Measurements from ENCODE around the gene GRIK2.
"Not testable (repeated sequence)": the region's sequence is repeated elsewhere in the genome, so short reads cannot be mapped to it uniquely, and the experiment has no call there.

GRIK2 gene

DNA sequence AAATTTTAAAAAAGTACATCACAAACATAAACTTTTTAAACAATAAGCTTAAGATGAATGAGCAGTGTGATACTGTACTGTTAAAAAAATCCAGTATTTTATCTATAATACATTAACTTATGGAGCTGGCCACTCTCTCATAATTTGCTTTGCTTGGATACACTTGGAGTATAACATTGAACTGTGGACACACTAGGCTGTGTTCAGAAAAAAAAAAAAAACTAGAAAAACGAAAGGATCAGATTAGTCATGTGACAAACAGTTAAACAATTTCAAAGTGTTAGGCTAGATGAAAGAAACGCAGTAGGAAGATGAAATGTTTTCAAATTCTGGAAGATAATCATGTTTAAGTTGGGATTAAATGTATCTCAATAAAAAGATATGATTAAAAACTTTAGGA is 220.0 kb downstream of the GRIK2 start:
- Histone ChIP-seq H3K27me3 (ENCODE audit: control insufficient read depth, insufficient read depth, low read length) (no peaks in the 10 kb centered on the region), H3K4me1 (ENCODE audit: control insufficient read depth, insufficient read depth, low read length) (peaks cover 32% of the 10 kb centered on the region), H3K9ac (ENCODE audit: low read depth, low read length) (no peak overlapping the region), H3K36me3 (ENCODE audit: control insufficient read depth, insufficient read depth, low read length) (no peaks in the 10 kb centered on the region), H3K4me3 (ENCODE audit: low read depth, low read length) (no peak overlapping the region), H3K9me3 (ENCODE audit: control insufficient read depth, insufficient read depth, low read length) (no peaks in the 10 kb centered on the region), H3K27ac (ENCODE audit: low read depth, low read length) (peak overlapping the region; percentile 99)

- no peaks in the 10 kb centered on the region for H3K9me3 ChIP-seq (ENCODE audit: control insufficient read depth, insufficient read depth, low read length)
- 0 out of 2 replicates have a peak overlapping the region, but pooled peaks have one; percentile 32 for H3K4me3 ChIP-seq (ENCODE audit: low read depth, low read length)
- peaks cover 32% of the 10 kb centered on the region for H3K4me1 ChIP-seq (ENCODE audit: control insufficient read depth, insufficient read depth, low read length)
- H3K36me3 ChIP-seq (ENCODE audit: control insufficient read depth, insufficient read depth, low read length): no peaks in the 10 kb centered on the region
- H3K27ac ChIP-seq (ENCODE audit: low read depth, low read length): peak overlapping the region; percentile 99
- H3K9ac ChIP-seq (ENCODE audit: low read depth, low read length): peak overlapping the region; percentile 42; the same call in 1 of the 2 replicates
- no peaks in the 10 kb centered on the region for H3K27me3 ChIP-seq (ENCODE audit: control insufficient read depth, insufficient read depth, low read length)
Measured at GRCh38 chr6:101614774-101615173, 221.3 kb downstream of the GRIK2 start.

- no peaks in the 10 kb centered on the region for H3K27me3 ChIP-seq (ENCODE audit: control insufficient read depth, insufficient read depth, low read length)
- H3K27ac ChIP-seq (ENCODE audit: low read depth, low read length): no peak overlapping the region
- H3K4me1 ChIP-seq (ENCODE audit: control insufficient read depth, insufficient read depth, low read length): no peaks in the 10 kb centered on the region
- H3K9ac ChIP-seq (ENCODE audit: low read depth, low read length): no peak overlapping the region
- H3K36me3 ChIP-seq (ENCODE audit: control insufficient read depth, insufficient read depth, low read length): no peaks in the 10 kb centered on the region
- no peaks in the 10 kb centered on the region for H3K9me3 ChIP-seq (ENCODE audit: control insufficient read depth, insufficient read depth, low read length)
- H3K4me3 ChIP-seq (ENCODE audit: low read depth, low read length): no peak overlapping the region
Measured at GRCh38 chr6:101626269-101626668, 232.8 kb downstream of the GRIK2 start.

DNA sequence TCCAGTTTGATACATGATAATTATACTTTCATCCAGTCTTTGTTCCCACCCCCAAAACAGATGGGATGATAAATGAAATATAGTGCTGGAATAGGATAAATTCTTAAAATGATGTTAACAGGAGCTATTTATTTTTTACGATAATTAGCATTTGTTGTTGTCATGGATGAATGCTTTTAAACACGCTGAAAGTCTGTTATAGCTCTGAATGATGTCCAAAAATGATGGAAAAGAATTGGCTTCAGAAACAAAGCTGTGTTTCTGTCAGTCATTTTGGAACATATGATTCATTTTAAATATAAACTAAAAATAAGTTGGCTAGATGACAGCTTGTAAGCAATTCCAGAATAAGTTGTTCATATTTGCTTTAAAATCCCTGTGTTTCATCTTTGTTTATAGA is 237.4 kb downstream of the GRIK2 start:
- no peaks in the 10 kb centered on the region for H3K27me3 ChIP-seq (ENCODE audit: control insufficient read depth, insufficient read depth, low read length)
- H3K4me1 ChIP-seq (ENCODE audit: control insufficient read depth, insufficient read depth, low read length): no peaks in the 10 kb centered on the region
- no peak overlapping the region for H3K27ac ChIP-seq (ENCODE audit: low read depth, low read length)
- H3K9ac ChIP-seq (ENCODE audit: low read depth, low read length): no peak overlapping the region
- H3K4me3 ChIP-seq (ENCODE audit: low read depth, low read length): no peak overlapping the region
- no peaks in the 10 kb centered on the region for H3K9me3 ChIP-seq (ENCODE audit: control insufficient read depth, insufficient read depth, low read length)
- H3K36me3 ChIP-seq (ENCODE audit: control insufficient read depth, insufficient read depth, low read length): no peaks in the 10 kb centered on the region

GRCh38 chr6:101633081-101633480 is 239.6 kb downstream of the GRIK2 start:
- no peak overlapping the region for H3K9ac ChIP-seq (ENCODE audit: low read depth, low read length)
- no peak overlapping the region for H3K4me3 ChIP-seq (ENCODE audit: low read depth, low read length)
- H3K27ac ChIP-seq (ENCODE audit: low read depth, low read length): no peak overlapping the region
- H3K36me3 ChIP-seq (ENCODE audit: control insufficient read depth, insufficient read depth, low read length): no peaks in the 10 kb centered on the region
- no peaks in the 10 kb centered on the region for H3K4me1 ChIP-seq (ENCODE audit: control insufficient read depth, insufficient read depth, low read length)
- no peaks in the 10 kb centered on the region for H3K9me3 ChIP-seq (ENCODE audit: control insufficient read depth, insufficient read depth, low read length)
- H3K27me3 ChIP-seq (ENCODE audit: control insufficient read depth, insufficient read depth, low read length): no peaks in the 10 kb centered on the region

DNA sequence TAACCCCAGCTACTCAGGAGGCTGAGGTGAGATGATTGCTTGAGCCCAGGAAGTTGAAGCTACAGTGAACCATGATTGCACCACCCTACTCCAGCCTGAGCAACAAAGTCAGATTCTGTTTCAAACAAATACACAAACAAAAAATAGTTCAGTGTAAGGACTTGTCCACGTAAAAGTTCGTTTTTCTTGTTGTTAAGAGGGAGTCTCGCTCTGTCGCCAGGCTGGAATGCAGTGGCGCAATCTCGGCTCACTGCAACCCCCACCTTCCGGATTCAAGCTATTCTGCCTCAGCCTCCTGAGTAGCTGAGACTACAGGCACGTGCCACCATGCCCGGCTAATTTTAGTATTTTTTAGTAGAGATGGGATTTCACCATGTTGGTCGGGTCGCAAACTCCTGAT is 245.4 kb downstream of the GRIK2 start:
- not testable (repeated sequence) for H3K9ac ChIP-seq (ENCODE audit: low read depth, low read length); H3K4me3 ChIP-seq (ENCODE audit: low read depth, low read length); H3K27ac ChIP-seq (ENCODE audit: low read depth, low read length); H3K36me3 ChIP-seq (ENCODE audit: control insufficient read depth, insufficient read depth, low read length); H3K27me3 ChIP-seq (ENCODE audit: control insufficient read depth, insufficient read depth, low read length); H3K9me3 ChIP-seq (ENCODE audit: control insufficient read depth, insufficient read depth, low read length); H3K4me1 ChIP-seq (ENCODE audit: control insufficient read depth, insufficient read depth, low read length)

DNA sequence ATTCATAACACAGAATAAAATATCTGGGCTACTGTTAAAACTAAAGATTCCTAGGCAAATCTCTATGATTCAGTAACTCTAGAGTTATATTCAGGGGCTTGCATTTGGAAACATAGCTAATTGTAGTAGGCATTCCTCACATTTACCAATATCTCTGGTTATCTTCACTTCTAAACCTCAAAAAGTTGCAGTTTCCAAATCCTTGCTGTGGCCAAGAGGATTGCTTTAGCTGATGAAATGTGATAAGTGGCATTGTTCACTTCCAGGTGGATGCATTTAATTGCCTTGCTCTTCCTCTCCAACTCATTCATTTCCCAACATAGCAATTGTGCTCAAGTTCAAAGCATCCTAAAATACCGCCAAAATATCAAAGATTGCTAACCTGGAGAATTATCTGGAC is 246.6 kb downstream of the GRIK2 start:
- Histone ChIP-seq H3K4me3 (ENCODE audit: low read depth, low read length) (no peak overlapping the region), H3K9me3 (ENCODE audit: control insufficient read depth, insufficient read depth, low read length) (no peaks in the 10 kb centered on the region), H3K9ac (ENCODE audit: low read depth, low read length) (no peak overlapping the region), H3K27ac (ENCODE audit: low read depth, low read length) (no peak overlapping the region), H3K27me3 (ENCODE audit: control insufficient read depth, insufficient read depth, low read length) (no peaks in the 10 kb centered on the region), H3K4me1 (ENCODE audit: control insufficient read depth, insufficient read depth, low read length) (peaks cover 3% of the 10 kb centered on the region), H3K36me3 (ENCODE audit: control insufficient read depth, insufficient read depth, low read length) (no peaks in the 10 kb centered on the region)

DNA sequence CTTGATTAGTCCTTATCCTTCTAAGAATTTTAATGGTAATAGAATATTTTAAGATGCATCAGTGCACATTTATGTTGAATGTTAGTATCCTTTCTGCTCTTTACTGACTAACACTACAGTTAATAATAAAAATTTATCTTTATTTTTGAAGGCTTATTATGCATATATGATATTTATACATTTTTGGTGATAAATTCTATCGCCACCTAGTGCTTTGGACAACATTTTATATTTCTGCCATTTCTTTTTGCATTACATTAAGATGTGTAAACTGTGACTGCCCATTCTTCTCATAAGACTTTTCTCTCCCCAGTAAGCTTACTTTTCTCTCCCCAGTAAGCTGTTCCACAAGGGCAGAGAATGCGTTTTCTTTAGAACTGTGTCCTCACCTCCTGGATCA is 252.3 kb downstream of the GRIK2 start:
- Histone ChIP-seq H3K9ac (ENCODE audit: low read depth, low read length) (no peak overlapping the region), H3K4me3 (ENCODE audit: low read depth, low read length) (no peak overlapping the region), H3K36me3 (ENCODE audit: control insufficient read depth, insufficient read depth, low read length) (no peaks in the 10 kb centered on the region), H3K4me1 (ENCODE audit: control insufficient read depth, insufficient read depth, low read length) (peaks cover 13% of the 10 kb centered on the region), H3K9me3 (ENCODE audit: control insufficient read depth, insufficient read depth, low read length) (no peaks in the 10 kb centered on the region), H3K27ac (ENCODE audit: low read depth, low read length) (no peak overlapping the region), H3K27me3 (ENCODE audit: control insufficient read depth, insufficient read depth, low read length) (no peaks in the 10 kb centered on the region)

DNA sequence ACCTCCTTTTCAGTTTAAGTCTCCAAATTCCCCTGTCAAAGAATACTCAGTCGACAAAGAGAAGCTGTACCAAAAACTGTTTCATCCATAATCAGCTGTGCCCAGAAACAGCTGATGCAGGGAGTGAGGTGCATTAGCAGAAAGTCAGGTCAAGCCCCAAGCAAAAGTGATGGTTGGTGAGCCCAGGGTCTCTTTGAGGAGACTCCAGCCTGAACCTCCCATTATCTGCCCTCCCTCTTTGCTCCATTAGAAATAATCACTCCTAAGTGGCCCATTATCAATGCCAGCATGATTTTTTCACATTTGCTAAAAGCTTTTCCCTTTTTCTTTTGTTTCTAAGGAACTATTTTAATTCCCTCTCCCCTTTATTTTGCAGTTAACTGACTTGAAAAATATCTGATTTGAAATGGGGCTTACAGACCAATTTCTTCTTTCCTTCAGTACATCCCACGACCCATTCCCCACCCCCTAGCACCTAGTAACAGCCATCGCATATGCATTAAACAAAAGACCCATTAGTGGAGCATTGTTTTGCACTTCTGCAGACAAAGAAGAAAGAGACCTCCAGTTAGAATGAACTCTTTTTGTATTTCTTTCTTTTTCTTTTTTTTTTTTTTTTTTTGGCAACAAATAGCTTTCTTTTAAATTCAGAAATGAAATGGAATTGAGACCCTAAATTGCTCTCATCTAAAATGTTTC is 257.0 kb downstream of the GRIK2 start:
- H3K27me3 ChIP-seq (ENCODE audit: control insufficient read depth, insufficient read depth, low read length): no peaks in the 10 kb centered on the region
- no peaks in the 10 kb centered on the region for H3K9me3 ChIP-seq (ENCODE audit: control insufficient read depth, insufficient read depth, low read length)
- H3K4me1 ChIP-seq (ENCODE audit: control insufficient read depth, insufficient read depth, low read length): peaks cover 26% of the 10 kb centered on the region
- H3K27ac ChIP-seq (ENCODE audit: low read depth, low read length): peak overlapping the region; percentile 59
- H3K9ac ChIP-seq (ENCODE audit: low read depth, low read length): no peak overlapping the region; the same call in 1 of the 2 replicates
- no peaks in the 10 kb centered on the region for H3K36me3 ChIP-seq (ENCODE audit: control insufficient read depth, insufficient read depth, low read length)
- H3K4me3 ChIP-seq (ENCODE audit: low read depth, low read length): peak overlapping the region; percentile 28; the same call in 1 of the 2 replicates

DNA sequence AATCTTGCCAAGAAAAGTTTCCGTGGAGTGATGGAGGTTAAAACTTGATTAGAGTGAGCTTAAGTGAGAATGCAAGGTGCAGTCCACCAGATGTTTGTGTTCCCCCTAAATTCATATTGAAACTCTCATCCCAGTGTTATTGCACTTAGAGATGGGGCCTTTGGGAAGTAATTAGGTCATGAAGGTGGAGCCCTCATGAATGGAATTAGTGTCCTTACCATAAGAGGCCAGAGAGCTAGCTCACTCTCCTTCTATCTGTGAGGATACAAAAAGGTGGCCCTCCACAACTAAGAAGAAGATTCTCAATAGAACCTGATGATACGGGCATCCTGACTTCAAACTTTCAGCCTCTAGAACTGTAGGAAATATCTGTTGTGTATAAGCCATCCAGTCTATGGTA is 258.6 kb downstream of the GRIK2 start:
- H3K9me3 ChIP-seq (ENCODE audit: control insufficient read depth, insufficient read depth, low read length): no peaks in the 10 kb centered on the region
- H3K36me3 ChIP-seq (ENCODE audit: control insufficient read depth, insufficient read depth, low read length): no peaks in the 10 kb centered on the region
- H3K9ac ChIP-seq (ENCODE audit: low read depth, low read length): no peak overlapping the region
- H3K27me3 ChIP-seq (ENCODE audit: control insufficient read depth, insufficient read depth, low read length): no peaks in the 10 kb centered on the region
- no peak overlapping the region for H3K4me3 ChIP-seq (ENCODE audit: low read depth, low read length)
- peaks cover 31% of the 10 kb centered on the region for H3K4me1 ChIP-seq (ENCODE audit: control insufficient read depth, insufficient read depth, low read length)
- H3K27ac ChIP-seq (ENCODE audit: low read depth, low read length): no peak overlapping the region

- H3K9me3 ChIP-seq (ENCODE audit: control insufficient read depth, insufficient read depth, low read length): no peaks in the 10 kb centered on the region
- no peak overlapping the region for H3K4me3 ChIP-seq (ENCODE audit: low read depth, low read length)
- no peak overlapping the region for H3K9ac ChIP-seq (ENCODE audit: low read depth, low read length)
- peaks cover 25% of the 10 kb centered on the region for H3K4me1 ChIP-seq (ENCODE audit: control insufficient read depth, insufficient read depth, low read length)
- no peak overlapping the region for H3K27ac ChIP-seq (ENCODE audit: low read depth, low read length)
- no peaks in the 10 kb centered on the region for H3K36me3 ChIP-seq (ENCODE audit: control insufficient read depth, insufficient read depth, low read length)
- H3K27me3 ChIP-seq (ENCODE audit: control insufficient read depth, insufficient read depth, low read length): no peaks in the 10 kb centered on the region
Measured at GRCh38 chr6:101655109-101655508, 261.6 kb downstream of the GRIK2 start.

Data from HUES48 (cell line).